HEK293 (cell line): Measurements from ENCODE around the gene ZNF865.

Source experiments
- CTCF ChIA-PET: fragments of 350-600 bp; formaldehyde crosslinking; extraction: SDS; loops from one replicate; lab custom pipeline; 2021; ENCODE audit warnings: antibody characterized with exemption; lab: Yijun Ruan, JAX
- POLR2A ChIA-PET: fragments of 300-600 bp; formaldehyde crosslinking; extraction: SDS; loops from one replicate; lab custom pipeline; 2020; ENCODE audit warnings: antibody characterized with exemption, inconsistent platforms; lab: Yijun Ruan, JAX
- H3K27ac ChIP-seq: fragments of 200-500 bp; sonication (Bioruptor generic); 2 replicates; pipeline ENCODE4 v1.5.1; 2014; ENCODE audit warnings: low read depth, low read length, control low read depth, inconsistent platforms; ENCODE audit errors: extremely low read depth
- H3K36me3 ChIP-seq, 2 experiments: fragments of 200-500 bp in 1 of 2; sonication (Bioruptor generic) in 1 of 2; 1 replicate in 1 of 2; 2 replicates in 1 of 2; pipeline ENCODE4 v1.5.1; 2014 to 2017; ENCODE audit warnings: inconsistent platforms in 2 of 2, low read length in 2 of 2; ENCODE audit not compliant: control insufficient read depth in 2 of 2, insufficient read depth in 1 of 2
- H3K4me1 ChIP-seq: fragments of 200-500 bp; sonication (Bioruptor generic); 2 replicates; pipeline ENCODE4 v1.5.1; 2014; ENCODE audit warnings: mild to moderate bottlenecking, low read length, inconsistent platforms; ENCODE audit not compliant: control insufficient read depth, insufficient read depth
- H3K4me3 ChIP-seq: 2 replicates; pipeline ENCODE4 v1.5.1; 2011; ENCODE audit warnings: low read depth, mild to moderate bottlenecking, control low read depth, low read length, moderate library complexity
- H3K9me3 ChIP-seq: fragments of 200-500 bp; sonication (Bioruptor generic); 2 replicates; pipeline ENCODE4 v1.5.1; 2014; ENCODE audit warnings: low read depth, low read length, inconsistent platforms; ENCODE audit not compliant: control insufficient read depth, insufficient read depth
- FEZF1 ChIP-seq: fragments of 450-650 bp; formaldehyde crosslinking; IDR thresholded peaks from 2 replicates; pipeline ENCODE4 v1.5.1; 2016; ENCODE audit warnings: missing biosample characterization, missing genetic modification characterization
- GLIS1 ChIP-seq: fragments of 450-650 bp; formaldehyde crosslinking; IDR thresholded peaks from 2 replicates; pipeline ENCODE4 v1.5.1; 2016; ENCODE audit warnings: missing biosample characterization, missing genetic modification characterization
- GLIS2 ChIP-seq: fragments of 450-650 bp; formaldehyde crosslinking; IDR thresholded peaks from 2 replicates; pipeline ENCODE4 v1.5.1; 2016; ENCODE audit warnings: missing biosample characterization, missing genetic modification characterization
- HOXA7 ChIP-seq: sonication (generic); formaldehyde crosslinking; IDR thresholded peaks from 2 replicates; pipeline ENCODE4 v1.8.1; 2022; ENCODE audit warnings: missing genetic modification reagents, borderline replicate concordance
- HOXD13 ChIP-seq: sonication (generic); formaldehyde crosslinking; IDR thresholded peaks from 2 replicates; pipeline ENCODE4 v1.8.0; 2022; ENCODE audit warnings: missing genetic modification reagents, borderline replicate concordance
- KLF1 ChIP-seq: fragments of 450-650 bp; formaldehyde crosslinking; IDR thresholded peaks from 2 replicates; pipeline ENCODE4 v1.5.1; 2016; ENCODE audit warnings: missing biosample characterization, missing genetic modification characterization
- PRDM1 ChIP-seq: fragments of 450-650 bp; formaldehyde crosslinking; IDR thresholded peaks from 2 replicates; pipeline ENCODE4; 2016; ENCODE audit warnings: missing biosample characterization, missing genetic modification characterization
- RBAK ChIP-seq: fragments of 450-650 bp; formaldehyde crosslinking; IDR thresholded peaks from 2 replicates; pipeline ENCODE4 v1.5.1; 2016; ENCODE audit warnings: missing biosample characterization, missing genetic modification characterization
- REPIN1 ChIP-seq: fragments of 450-650 bp; formaldehyde crosslinking; IDR thresholded peaks from 2 replicates; pipeline ENCODE4 v1.5.1; 2017; ENCODE audit warnings: missing biosample characterization, missing genetic modification characterization, low read depth
- SP2 ChIP-seq: fragments of 450-650 bp; formaldehyde crosslinking; IDR thresholded peaks from 2 replicates; pipeline ENCODE4 v1.5.1; 2016; ENCODE audit warnings: missing biosample characterization, missing genetic modification characterization
- WT1 ChIP-seq: fragments of 450-650 bp; formaldehyde crosslinking; IDR thresholded peaks from 2 replicates; pipeline ENCODE4 v1.5.1; 2016; ENCODE audit warnings: missing biosample characterization, missing genetic modification characterization
- ZBTB11 ChIP-seq: fragments of 450-650 bp; formaldehyde crosslinking; conservative IDR thresholded peaks from 2 replicates; pipeline ENCODE4 v1.5.1; 2016; ENCODE audit warnings: low read depth, missing biosample characterization, missing genetic modification characterization
- ZNF112 ChIP-seq: fragments of 450-650 bp; formaldehyde crosslinking; IDR thresholded peaks from 2 replicates; pipeline ENCODE4 v1.5.0; 2017; ENCODE audit warnings: missing biosample characterization, missing genetic modification characterization
- ZNF311 ChIP-seq: fragments of 450-650 bp; formaldehyde crosslinking; IDR thresholded peaks from 2 replicates; pipeline ENCODE4 v1.5.1; 2017; ENCODE audit warnings: missing biosample characterization, missing genetic modification characterization, borderline replicate concordance
- ZNF341 ChIP-seq: fragments of 450-650 bp; formaldehyde crosslinking; IDR thresholded peaks from 2 replicates; pipeline ENCODE4; 2016; ENCODE audit warnings: low read depth, missing biosample characterization, missing genetic modification characterization
- ZNF362 ChIP-seq: fragments of 450-650 bp; formaldehyde crosslinking; IDR thresholded peaks from 2 replicates; pipeline ENCODE4 v1.5.1; 2016; ENCODE audit warnings: missing biosample characterization, missing genetic modification characterization
- ZNF510 ChIP-seq: fragments of 450-650 bp; formaldehyde crosslinking; IDR thresholded peaks from 2 replicates; pipeline ENCODE4 v1.5.1; 2018; ENCODE audit warnings: mild to moderate bottlenecking, missing genetic modification characterization, missing biosample characterization; ENCODE audit not compliant: insufficient replicate concordance
- ZNF561 ChIP-seq: fragments of 450-650 bp; IDR thresholded peaks from 2 replicates; pipeline ENCODE4 v1.5.1; 2018; ENCODE audit warnings: missing biosample characterization, missing genetic modification characterization, borderline replicate concordance
- ZNF792 ChIP-seq: fragments of 450-650 bp; formaldehyde crosslinking; IDR thresholded peaks from 2 replicates; pipeline ENCODE4 v1.5.1; 2016; ENCODE audit warnings: missing biosample characterization, missing genetic modification characterization
- ZSCAN23 ChIP-seq: fragments of 450-650 bp; formaldehyde crosslinking; IDR thresholded peaks from 2 replicates; pipeline ENCODE4 v1.5.1; 2016; ENCODE audit warnings: missing biosample characterization, missing genetic modification characterization
- ZSCAN30 ChIP-seq: fragments of 450-650 bp; IDR thresholded peaks from 2 replicates; pipeline ENCODE4 v1.5.1; 2018; ENCODE audit warnings: missing biosample characterization, mild to moderate bottlenecking, missing genetic modification characterization, moderate library complexity
- ZSCAN4 ChIP-seq: fragments of 450-650 bp; formaldehyde crosslinking; IDR thresholded peaks from 2 replicates; pipeline ENCODE4 v1.5.1; 2017; ENCODE audit warnings: missing biosample characterization, missing genetic modification characterization
- TF ChIP-seq, protein P1 (sequence below): fragments of 450-650 bp; formaldehyde crosslinking; optimal IDR thresholded peaks from 2 replicates; pipeline ENCODE3; 2016; ENCODE audit warnings: missing biosample characterization, mild to moderate bottlenecking, missing genetic modification characterization
- TF ChIP-seq, protein P2 (sequence below): sonication (generic); formaldehyde crosslinking; IDR thresholded peaks from 2 replicates; pipeline ENCODE4 v1.8.1; 2022; ENCODE audit warnings: mild to moderate bottlenecking, moderate library complexity, missing genetic modification reagents
- TF ChIP-seq, protein P3 (sequence below): fragments of 450-650 bp; formaldehyde crosslinking; IDR thresholded peaks from 2 replicates; pipeline ENCODE4 v1.5.1; 2016; ENCODE audit warnings: missing biosample characterization, missing genetic modification characterization

ZNF865 gene

GRCh38 chr19:55579766-55580621 lies 25.5 kb upstream of the ZNF865 start (continued):
- peak; percentile 79 for TF ChIP-seq GLIS1
- TF ChIP-seq ZBTB11 (tag by site-specific recombination) = peak; percentile 12; the same call in 1 of the 2 replicates
- peak; percentile 43; the same call in 1 of the 2 replicates for TF ChIP-seq HOXD13 (CRISPR knock-in tag)

DNA sequence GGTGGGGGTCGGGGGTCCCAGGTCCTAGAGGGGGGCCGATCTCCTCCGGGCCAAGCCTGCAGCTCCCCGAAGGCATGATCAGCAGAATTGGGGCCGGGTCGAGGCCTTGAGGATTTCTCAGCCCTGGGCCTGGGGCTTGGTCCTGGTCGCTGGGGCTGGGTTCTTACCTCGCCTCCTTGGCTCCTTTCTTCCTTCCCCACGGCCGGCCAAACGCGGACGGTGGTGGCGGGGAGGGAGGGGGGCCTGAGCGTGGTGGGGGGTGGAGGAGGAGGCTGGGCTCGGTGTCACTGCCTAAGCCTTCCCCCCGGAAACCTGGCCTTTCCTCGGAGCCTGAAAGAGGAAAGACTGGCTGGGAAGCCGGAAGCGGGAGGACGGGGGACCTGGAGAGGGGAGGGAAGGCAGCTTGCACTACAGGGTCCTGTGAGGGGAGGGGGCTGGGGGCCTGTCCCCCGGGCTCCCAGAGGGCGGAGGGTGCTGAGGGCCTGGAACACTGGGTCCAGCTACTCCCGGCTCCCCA lies 24.8 kb upstream of the ZNF865 start, which contains the start of gene ZNF579:
Gene ZNF579 (minus strand): TSS at position 221 of the 517 bp plus-strand sequence. CDS start 1,209 bp downstream, outside the sequence.
- ChIA-PET POLR2A (interaction anchor here (0.6 to 3.2 kb wide), 8 partner anchors 8 to 1464 kb away, joined by 3 to 21 read pairs (median 4); partner anchors contain the start of genes FIZ1 and ZNF524), CTCF (interaction anchor here (0.6 to 1.6 kb wide), 4 partner anchors 9 to 76 kb away, joined by 3 to 4 read pairs (median 4); no protein-coding TSS in a partner anchor)
- no peaks in the 10 kb centered on the region for H3K9me3 ChIP-seq
- 0 out of 2 replicates have a peak, but pooled peaks cover 4% of the 10 kb centered on the region for H3K4me1 ChIP-seq
- peaks cover 9 to 20% of the 10 kb centered on the region in 2 experiments; a peak in 2 of 3 replicates for H3K36me3 ChIP-seq
- peak within 1 kb of the TSS; percentile 80 for H3K27ac ChIP-seq
- H3K4me3 ChIP-seq = peak within 1 kb of the TSS; percentile 100
- TF ChIP-seq ZSCAN30 (tag by site-specific recombination) (peak; percentile 94), ZNF792 (no peak), KLF1 (tag by site-specific recombination) (peak; percentile 44; the same call in 1 of the 2 replicates), ZNF561 (tag by site-specific recombination) (peak; percentile 85), ZNF112 (tag by site-specific recombination) (no peak), ZNF341 (tag by site-specific recombination) (peak; percentile 35; the same call in 1 of the 2 replicates), ZNF510 (tag by site-specific recombination) (no peak), REPIN1 (tag by site-specific recombination) (peak; percentile 40; the same call in 1 of the 2 replicates), ZSCAN4 (tag by site-specific recombination) (no peak), ZNF362 (tag by site-specific recombination) (no peak), PRDM1 (tag by site-specific recombination) (no peak), GLIS2 (tag by site-specific recombination) (peak; percentile 48), ZNF311 (tag by site-specific recombination) (no peak), HOXA7 (CRISPR knock-in tag) (no peak), RBAK (tag by site-specific recombination) (no peak), ZSCAN23 (tag by site-specific recombination) (no peak), WT1 (peak; percentile 37; the same call in 1 of the 2 replicates), FEZF1 (tag by site-specific recombination) (no peak), SP2 (tag by site-specific recombination) (peak; percentile 54)
- TF ChIP-seq, protein P1, sequence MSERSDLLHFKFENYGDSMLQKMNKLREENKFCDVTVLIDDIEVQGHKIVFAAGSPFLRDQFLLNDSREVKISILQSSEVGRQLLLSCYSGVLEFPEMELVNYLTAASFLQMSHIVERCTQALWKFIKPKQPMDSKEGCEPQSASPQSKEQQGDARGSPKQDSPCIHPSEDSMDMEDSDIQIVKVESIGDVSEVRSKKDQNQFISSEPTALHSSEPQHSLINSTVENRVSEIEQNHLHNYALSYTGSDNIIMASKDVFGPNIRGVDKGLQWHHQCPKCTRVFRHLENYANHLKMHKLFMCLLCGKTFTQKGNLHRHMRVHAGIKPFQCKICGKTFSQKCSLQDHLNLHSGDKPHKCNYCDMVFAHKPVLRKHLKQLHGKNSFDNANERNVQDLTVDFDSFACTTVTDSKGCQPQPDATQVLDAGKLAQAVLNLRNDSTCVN = peak; percentile 19
- TF ChIP-seq, protein P2, sequence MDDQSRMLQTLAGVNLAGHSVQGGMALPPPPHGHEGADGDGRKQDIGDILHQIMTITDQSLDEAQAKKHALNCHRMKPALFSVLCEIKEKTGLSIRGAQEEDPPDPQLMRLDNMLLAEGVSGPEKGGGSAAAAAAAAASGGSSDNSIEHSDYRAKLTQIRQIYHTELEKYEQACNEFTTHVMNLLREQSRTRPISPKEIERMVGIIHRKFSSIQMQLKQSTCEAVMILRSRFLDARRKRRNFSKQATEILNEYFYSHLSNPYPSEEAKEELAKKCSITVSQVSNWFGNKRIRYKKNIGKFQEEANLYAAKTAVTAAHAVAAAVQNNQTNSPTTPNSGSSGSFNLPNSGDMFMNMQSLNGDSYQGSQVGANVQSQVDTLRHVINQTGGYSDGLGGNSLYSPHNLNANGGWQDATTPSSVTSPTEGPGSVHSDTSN (CRISPR knock-in tag) = peak; percentile 70; the same call in 1 of the 2 replicates
- TF ChIP-seq, protein P3, sequence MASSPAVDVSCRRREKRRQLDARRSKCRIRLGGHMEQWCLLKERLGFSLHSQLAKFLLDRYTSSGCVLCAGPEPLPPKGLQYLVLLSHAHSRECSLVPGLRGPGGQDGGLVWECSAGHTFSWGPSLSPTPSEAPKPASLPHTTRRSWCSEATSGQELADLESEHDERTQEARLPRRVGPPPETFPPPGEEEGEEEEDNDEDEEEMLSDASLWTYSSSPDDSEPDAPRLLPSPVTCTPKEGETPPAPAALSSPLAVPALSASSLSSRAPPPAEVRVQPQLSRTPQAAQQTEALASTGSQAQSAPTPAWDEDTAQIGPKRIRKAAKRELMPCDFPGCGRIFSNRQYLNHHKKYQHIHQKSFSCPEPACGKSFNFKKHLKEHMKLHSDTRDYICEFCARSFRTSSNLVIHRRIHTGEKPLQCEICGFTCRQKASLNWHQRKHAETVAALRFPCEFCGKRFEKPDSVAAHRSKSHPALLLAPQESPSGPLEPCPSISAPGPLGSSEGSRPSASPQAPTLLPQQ (tag by site-specific recombination) = peak; percentile 74
